Glutamatergic neuron (in vitro differentiated cells): ENCODE measurements around the gene HERPUD1. TPM values are rescaled to one million over a fixed set of nuclear protein-coding genes. Genes with fewer than 3 reads are reported as not detected.

Source experiments
- DNase-seq: peaks from one replicate; pipeline ENCODE4 v3.0.0; 2022
- H3K27ac Mint-ChIP-seq: one replicate; pipeline ENCODE4 v1.8.0; 2020; ENCODE audit warnings: mild to moderate bottlenecking, mixed read lengths, inconsistent platforms; ENCODE audit not compliant: unreplicated experiment
- H3K27me3 Mint-ChIP-seq: one replicate; pipeline ENCODE4 v1.8.0; 2020; ENCODE audit warnings: mild to moderate bottlenecking, moderate library complexity, mixed read lengths, inconsistent platforms; ENCODE audit not compliant: unreplicated experiment
- H3K36me3 Mint-ChIP-seq: one replicate; pipeline ENCODE4 v1.8.0; 2020; ENCODE audit warnings: mild to moderate bottlenecking, mixed read lengths, inconsistent platforms; ENCODE audit not compliant: unreplicated experiment
- H3K4me1 Mint-ChIP-seq: one replicate; pipeline ENCODE4 v1.8.0; 2020; ENCODE audit warnings: mild to moderate bottlenecking, low read depth, mixed read lengths, inconsistent platforms; ENCODE audit not compliant: unreplicated experiment
- H3K4me3 Mint-ChIP-seq: one replicate; pipeline ENCODE4 v1.8.0; 2020; ENCODE audit warnings: mild to moderate bottlenecking, mixed read lengths, inconsistent platforms; ENCODE audit not compliant: unreplicated experiment
- H3K9me3 Mint-ChIP-seq: one replicate; pipeline ENCODE4 v1.8.0; 2020; ENCODE audit warnings: mild to moderate bottlenecking, moderate library complexity, mixed read lengths, inconsistent platforms; ENCODE audit not compliant: unreplicated experiment
- CTCF ChIP-seq: fragments of 200-600 bp; sonication (generic); IDR thresholded peaks from one replicate; pipeline ENCODE4 v1.5.0; 2021; ENCODE audit not compliant: partially characterized antibody, unreplicated experiment
- total RNA-seq: library from RNA; stranded (reverse); fragmentation: NEBNext Ultra II Directional; extraction: Animal tissue kit (Norgen Biotek cat#: 25700); gene quantifications from one replicate; pipeline ENCODE4 v1.2.1, GENCODE V29; 2021; ENCODE audit not compliant: unreplicated experiment

Gene HERPUD1
- total RNA-seq, 1 donor from 2014 or later, result 160 TPM

- Mint-ChIP-seq H3K36me3 (peaks cover 4% of the 10 kb centered on the region), H3K27ac (peak overlapping the region; percentile 91)
Measured at GRCh38 chr16:56936491-56936890, 4.5 kb downstream of the HERPUD1 start.

GRCh38 chr16:56936950-56937349 lies 5.0 kb downstream of the HERPUD1 start:
- peaks cover 4% of the 10 kb centered on the region for H3K36me3 Mint-ChIP-seq
- H3K27ac Mint-ChIP-seq, result no peak overlapping the region
- H3K4me1 Mint-ChIP-seq, result peaks cover 7% of the 10 kb centered on the region
- no peak for TF ChIP-seq CTCF
- DNase-seq, result no peak
- peaks cover 6% of the 10 kb centered on the region for H3K9me3 Mint-ChIP-seq
- peaks cover 4% of the 10 kb centered on the region for H3K27me3 Mint-ChIP-seq
- H3K4me3 Mint-ChIP-seq, result peak overlapping the region; percentile 38

More at GRCh38 chr16:56936491-56936890, 4.5 kb downstream of the HERPUD1 start:
- peaks cover 7% of the 10 kb centered on the region for H3K4me1 Mint-ChIP-seq
- H3K4me3 Mint-ChIP-seq, result peak overlapping the region; percentile 76
- no peak for DNase-seq
- H3K27me3 Mint-ChIP-seq, result peaks cover 5% of the 10 kb centered on the region
- peaks cover 6% of the 10 kb centered on the region for H3K9me3 Mint-ChIP-seq
- no peak for TF ChIP-seq CTCF

- TF ChIP-seq CTCF, result no peak
- H3K9me3 Mint-ChIP-seq, result no peaks in the 10 kb centered on the region
- peaks cover 2% of the 10 kb centered on the region for H3K27me3 Mint-ChIP-seq
- peaks cover 4% of the 10 kb centered on the region for H3K36me3 Mint-ChIP-seq
- no peak overlapping the region for H3K4me3 Mint-ChIP-seq
- peaks cover 7% of the 10 kb centered on the region for H3K4me1 Mint-ChIP-seq
- no peak for DNase-seq
- no peak overlapping the region for H3K27ac Mint-ChIP-seq
Measured at GRCh38 chr16:56938664-56939513, 6.9 kb downstream of the HERPUD1 start.

- no peak for TF ChIP-seq CTCF
- peaks cover 2% of the 10 kb centered on the region for H3K27me3 Mint-ChIP-seq
- H3K36me3 Mint-ChIP-seq, result peaks cover 5% of the 10 kb centered on the region
- no peak overlapping the region for H3K4me3 Mint-ChIP-seq
- DNase-seq, result no peak
- H3K4me1 Mint-ChIP-seq, result peaks cover 7% of the 10 kb centered on the region
- H3K9me3 Mint-ChIP-seq, result no peaks in the 10 kb centered on the region
- no peak overlapping the region for H3K27ac Mint-ChIP-seq
Measured at GRCh38 chr16:56939801-56940200, 7.9 kb downstream of the HERPUD1 start.

GRCh38 chr16:56941092-56941491 lies 9.2 kb downstream of the HERPUD1 start:
- DNase-seq, result no peak
- peaks cover 8% of the 10 kb centered on the region for H3K36me3 Mint-ChIP-seq
- peaks cover 3% of the 10 kb centered on the region for H3K4me1 Mint-ChIP-seq
- H3K27me3 Mint-ChIP-seq, result peaks cover 2% of the 10 kb centered on the region
- H3K9me3 Mint-ChIP-seq, result no peaks in the 10 kb centered on the region
- TF ChIP-seq CTCF, result no peak
- H3K4me3 Mint-ChIP-seq, result no peak overlapping the region
- no peak overlapping the region for H3K27ac Mint-ChIP-seq
